Dermis microvascular lymphatic vessel endothelial cell (primary cell): ENCODE measurements around the gene LZTS2. TPM values are rescaled to one million over a fixed set of nuclear protein-coding genes. Genes with fewer than 3 reads are reported as not detected.

ENCODE experiments used
- DNase-seq, 2 donors: peaks; one replicate each; pipeline versions ENCODE4 v3.0.0 to v3.0.0-alpha.2; 2010; ENCODE audit warnings: low read depth in 2 of 2
- total RNA-seq: library from RNA; depleted of rRNA; stranded (reverse); fragments of >200 nt; gene quantifications from 2 replicates; pipeline ENCODE4 v1.2.1, GENCODE V29; 2014

The LZTS2 gene
- total RNA-seq, 1 donor from 2014 or later = 33.9 TPM

DNA sequence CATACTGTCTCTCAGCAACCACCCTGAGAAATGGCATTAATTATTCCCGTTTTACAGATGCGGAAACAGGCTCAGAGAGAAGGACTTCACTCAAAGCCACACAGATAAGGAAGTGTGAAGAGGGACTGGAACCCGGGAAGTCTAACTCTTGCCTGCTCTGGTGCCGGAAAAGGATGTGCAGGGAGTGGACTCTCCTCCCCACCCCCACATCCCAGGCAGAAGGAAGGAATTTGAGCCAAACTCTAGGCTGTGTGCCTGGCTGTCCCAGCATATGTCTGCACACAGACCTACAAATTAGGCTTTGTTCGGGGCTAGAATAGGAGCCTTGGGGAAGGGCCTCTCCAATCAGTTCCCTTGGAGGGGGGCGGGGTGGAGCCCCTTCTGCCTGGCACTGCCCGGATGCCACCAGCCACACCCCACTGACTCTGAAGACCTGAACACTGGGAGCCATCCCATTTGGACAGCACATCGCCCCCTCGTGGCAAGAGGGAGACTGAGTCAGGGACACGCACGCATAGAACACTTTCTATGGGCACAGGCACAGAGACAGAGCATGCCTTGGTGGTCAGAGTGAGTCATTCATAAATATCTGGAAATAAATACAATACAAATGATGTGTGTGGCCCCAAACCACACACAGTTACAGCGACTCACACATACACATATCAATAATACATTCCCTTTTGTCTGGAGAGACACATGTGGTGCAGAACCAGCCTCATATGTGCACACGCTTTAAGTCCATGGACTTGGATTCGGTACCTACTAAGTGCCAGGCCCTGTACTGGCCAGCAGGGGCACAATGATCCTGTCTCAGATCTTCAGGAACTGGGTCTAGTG lies 13.1 kb downstream of the LZTS2 start:
- DNase-seq = peak; percentile 80 to 93

DNA sequence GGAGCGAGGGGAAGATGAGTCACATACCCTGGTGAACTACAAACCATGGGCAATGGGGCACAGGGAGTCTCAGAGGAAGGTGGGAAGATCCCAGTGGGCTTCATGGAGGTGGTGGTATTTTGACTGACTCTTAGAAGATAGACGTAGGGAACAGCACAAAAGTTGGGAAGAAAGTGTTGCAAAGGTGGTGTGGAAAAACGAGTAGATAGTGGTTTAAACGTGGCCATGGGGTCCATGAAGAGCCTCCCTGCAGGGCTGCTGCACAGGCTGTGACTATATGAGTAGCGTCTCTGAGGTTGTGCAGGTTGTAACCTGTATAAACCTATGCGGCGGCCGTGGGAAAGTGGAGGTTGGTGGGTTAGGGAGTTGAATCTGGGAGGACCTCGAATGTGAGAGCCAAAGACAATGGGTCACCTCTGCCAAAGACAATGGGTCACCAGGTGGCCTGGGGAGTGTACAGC lies 13.8 kb downstream of the LZTS2 start:
- DNase-seq = no peak

GRCh38 chr10:101014230-101014884 lies 14.7 kb downstream of the LZTS2 start:
- peak in 1 of 2 donors; percentile 64 for DNase-seq

- DNase-seq = peak in 1 of 2 donors; percentile 36
These were observed 15.5 kb downstream of the LZTS2 start for GRCh38 chr10:101014966-101015581.

DNA sequence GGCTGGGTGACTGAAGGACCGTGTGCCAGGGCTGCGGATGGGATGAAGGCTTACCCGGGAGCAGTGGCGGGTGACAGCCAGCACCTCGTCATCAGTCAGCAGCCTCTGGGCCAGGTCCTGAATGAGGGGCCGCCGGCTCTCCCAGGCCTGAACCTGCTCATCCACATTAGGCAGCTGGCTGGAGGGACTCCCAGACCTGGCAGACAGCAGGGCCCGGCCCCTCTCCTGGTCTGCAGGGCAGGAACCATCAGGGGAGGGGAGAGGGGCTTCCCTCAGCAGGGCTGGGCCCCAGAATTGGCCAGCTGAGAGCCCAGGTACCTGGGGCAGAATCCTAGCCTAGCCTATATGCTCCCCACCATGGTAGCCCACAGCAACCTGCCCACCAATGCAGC lies 16.0 kb downstream of the LZTS2 start:
- DNase-seq = no peak

GRCh38 chr10:101016814-101017213 lies 17.2 kb downstream of the LZTS2 start:
- DNase-seq = no peak

DNA sequence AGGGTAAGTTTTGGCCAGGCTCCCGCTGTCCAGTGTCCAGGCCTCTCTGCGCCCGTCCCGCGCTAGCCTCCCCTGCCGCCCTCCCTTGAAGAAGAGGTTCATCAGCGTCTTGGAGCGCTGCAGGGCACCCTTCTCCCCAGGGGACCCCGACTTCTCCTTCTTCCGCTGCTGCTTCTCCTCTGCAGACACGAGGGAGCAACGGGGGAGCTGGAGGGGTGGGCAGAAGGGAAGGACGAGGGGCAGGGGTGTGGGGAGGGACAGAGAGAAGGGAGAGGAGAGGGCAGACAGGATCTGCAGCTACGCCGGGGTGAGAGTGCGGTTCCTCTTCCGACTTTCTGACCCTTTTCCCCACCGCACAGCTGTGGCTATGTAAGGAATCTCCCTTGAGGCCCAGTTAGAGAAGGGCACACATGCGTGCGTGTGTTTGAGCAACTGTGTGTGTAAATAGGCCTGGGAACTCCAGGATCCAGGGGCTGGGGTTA lies 18.6 kb downstream of the LZTS2 start:
- DNase-seq = no peak

DNA sequence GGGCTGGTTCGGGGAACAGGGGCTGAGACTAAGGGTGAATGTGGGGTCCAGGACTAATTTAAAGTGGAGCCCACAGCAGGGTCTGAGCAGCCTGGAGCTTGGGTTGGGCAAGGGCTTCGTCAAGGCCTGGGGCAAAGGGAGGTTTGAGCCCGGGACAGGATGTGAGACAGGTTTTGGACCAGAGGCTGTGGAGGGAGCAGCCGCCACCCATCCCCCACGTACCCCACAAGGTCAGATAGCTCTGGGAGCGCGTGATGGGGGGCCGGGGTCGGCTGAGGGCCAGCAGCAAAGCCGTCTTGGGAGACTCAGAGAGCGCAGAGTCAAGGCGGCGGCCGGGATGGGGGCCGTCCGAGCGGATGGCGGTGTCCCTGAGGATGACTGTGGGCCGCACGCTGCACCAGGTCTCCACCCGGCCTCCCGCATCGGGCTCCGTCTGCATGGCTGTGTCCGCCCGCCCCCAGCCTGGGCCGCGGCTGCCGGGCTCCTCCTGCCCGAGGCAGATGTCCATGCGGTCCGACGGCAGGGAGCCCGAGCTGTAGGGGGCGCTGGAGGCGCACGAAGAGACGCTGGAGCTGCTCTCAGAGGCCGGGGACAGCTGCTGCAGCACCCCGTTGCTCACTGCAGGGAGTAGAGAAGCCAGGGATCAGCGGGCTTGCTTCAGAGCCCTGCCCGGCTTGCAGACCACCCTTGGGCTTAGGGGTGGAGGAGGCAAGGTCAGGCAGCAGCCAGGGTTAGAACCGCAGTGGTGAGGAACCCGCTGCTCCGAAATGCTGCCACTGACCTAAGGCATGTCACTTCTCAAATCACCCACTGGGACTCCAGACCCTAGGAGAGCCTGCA lies 19.2 kb downstream of the LZTS2 start:
- DNase-seq = peak; percentile 47 to 76

DNA sequence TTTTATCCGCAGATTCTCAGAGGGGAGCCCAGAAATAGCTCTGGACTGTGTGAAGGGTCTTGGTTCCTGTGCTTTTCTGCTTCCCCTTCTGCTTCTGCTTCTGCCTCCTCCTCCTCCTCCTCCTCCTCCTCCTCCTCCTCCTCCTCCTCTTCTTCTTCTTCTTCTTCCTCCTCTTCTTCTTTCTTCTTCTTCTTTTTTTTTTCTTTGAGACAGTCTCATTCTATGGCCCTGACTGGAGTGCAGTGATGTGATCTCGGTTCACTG lies 19.8 kb downstream of the LZTS2 start:
- DNase-seq = no peak

DNA sequence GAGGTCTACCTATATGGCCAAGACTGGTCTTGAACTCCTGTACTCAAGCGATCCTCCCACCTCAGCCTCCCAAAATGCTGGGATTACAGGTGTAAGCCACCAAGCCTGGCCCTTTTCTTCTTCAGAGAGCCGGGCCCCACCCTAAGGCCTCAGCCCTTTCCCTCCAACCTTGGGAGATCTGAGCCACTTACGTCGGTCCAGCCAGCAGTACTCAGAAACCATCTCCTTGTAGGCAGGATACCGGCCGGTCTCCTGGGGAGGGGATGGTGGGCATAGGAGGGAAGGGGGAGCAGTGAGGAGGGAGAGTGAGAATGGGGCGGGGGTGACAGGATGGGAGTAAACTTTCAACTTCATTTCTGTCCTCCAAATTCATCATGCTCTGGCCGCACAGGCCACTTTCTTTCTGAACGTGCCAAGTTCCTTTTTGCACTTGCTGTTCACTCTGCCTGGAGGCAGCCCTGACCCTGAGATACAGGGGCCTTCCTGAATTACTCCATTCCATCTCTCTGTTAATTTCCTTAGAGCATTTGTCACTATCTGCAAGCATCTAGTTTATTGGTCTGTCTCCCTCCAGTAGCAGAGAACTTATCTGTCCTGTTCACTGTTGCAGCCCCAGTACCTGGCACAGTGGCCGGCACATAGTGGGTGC lies 20.9 kb downstream of the LZTS2 start:
- no peak for DNase-seq

- DNase-seq = no peak
These were observed 21.6 kb downstream of the LZTS2 start for GRCh38 chr10:101021239-101021638.

- DNase-seq = no peak
These were observed 22.2 kb downstream of the LZTS2 start for GRCh38 chr10:101021692-101022251.

GRCh38 chr10:101022967-101023705 lies 23.5 kb downstream of the LZTS2 start:
- DNase-seq = no peak

DNA sequence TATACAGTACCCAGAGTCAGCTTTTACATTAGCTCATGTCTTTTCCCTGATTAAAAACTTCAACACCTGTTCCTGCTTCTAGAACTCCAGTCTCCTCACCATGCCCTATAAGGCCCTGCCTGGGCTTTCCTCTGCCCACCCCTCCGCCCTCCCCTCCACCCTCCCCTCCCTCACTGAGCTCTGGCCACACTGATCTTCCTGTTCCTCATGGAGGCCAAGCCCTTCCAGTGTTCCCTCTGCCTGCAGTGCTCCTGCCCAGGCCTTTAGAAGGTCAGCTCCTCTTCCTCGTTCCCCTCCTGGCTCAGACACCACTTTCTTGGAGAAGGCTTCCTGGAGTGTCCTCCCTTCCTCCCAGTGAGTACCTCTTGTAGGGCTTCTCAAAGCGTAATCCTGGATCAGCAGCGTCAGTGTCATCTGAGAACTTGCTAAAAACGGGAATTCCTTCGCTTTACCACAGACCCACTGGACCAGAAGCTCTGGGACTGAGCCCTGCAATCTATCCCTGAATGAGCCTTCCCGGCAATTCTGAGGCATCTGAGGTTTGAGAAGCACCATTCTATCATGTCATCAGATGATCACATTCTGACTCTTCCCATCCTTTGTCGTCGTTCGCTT lies 27.6 kb downstream of the LZTS2 start:
- DNase-seq = no peak

- DNase-seq = no peak
These were observed 29.1 kb downstream of the LZTS2 start for GRCh38 chr10:101028446-101029337.

GRCh38 chr10:101029520-101030295 lies 30.1 kb downstream of the LZTS2 start:
- no peak for DNase-seq

- no peak for DNase-seq
These were observed 31.0 kb downstream of the LZTS2 start for GRCh38 chr10:101030496-101031127.
